ENCODE data around the gene ZNRD2.

ZNRD2 gene

GRCh38 chr11:65574811-65575567 is 4.7 kb downstream of the ZNRD2 start:
- no peak for FAIRE-seq

DNA sequence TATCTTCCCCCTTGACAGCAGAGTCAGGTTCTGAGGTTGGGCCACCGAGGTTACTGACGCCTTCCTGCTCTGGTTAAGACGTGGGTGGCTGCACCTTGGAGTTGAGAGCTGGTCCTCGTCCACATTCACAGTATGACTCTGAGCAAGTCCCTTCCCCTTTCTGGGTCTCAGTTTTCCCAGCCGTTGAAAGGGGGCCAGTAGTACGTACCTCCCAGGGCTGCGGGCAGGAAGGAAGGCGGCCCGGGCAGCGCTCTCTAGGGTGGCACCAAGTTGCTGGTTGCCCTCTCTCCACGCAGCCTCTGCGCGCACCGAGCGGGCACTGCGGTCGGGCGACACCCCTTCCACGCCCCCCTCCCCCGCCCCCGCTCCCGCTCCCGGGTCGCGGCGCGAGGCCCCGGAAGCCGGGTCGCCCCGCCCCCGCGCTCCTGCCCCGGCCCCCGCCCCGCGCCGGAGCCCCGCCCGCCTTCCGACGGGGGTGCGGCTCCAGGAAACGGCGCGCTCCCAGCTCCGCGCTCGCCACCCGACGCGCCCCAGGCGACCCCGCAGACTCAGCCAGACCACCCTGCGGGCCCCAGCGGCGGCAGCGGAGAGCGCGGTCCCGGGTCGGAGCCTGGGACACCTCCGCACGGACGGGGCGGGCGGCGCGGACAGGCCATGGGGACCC is 5.4 kb downstream of the ZNRD2 start, which contains the start of gene EHBP1L1:
Gene EHBP1L1, plus strand, starts transcription at position 486 of the 664 bp plus-strand sequence. CDS start 250 bp downstream, outside the sequence.
- no peak for FAIRE-seq

DNA sequence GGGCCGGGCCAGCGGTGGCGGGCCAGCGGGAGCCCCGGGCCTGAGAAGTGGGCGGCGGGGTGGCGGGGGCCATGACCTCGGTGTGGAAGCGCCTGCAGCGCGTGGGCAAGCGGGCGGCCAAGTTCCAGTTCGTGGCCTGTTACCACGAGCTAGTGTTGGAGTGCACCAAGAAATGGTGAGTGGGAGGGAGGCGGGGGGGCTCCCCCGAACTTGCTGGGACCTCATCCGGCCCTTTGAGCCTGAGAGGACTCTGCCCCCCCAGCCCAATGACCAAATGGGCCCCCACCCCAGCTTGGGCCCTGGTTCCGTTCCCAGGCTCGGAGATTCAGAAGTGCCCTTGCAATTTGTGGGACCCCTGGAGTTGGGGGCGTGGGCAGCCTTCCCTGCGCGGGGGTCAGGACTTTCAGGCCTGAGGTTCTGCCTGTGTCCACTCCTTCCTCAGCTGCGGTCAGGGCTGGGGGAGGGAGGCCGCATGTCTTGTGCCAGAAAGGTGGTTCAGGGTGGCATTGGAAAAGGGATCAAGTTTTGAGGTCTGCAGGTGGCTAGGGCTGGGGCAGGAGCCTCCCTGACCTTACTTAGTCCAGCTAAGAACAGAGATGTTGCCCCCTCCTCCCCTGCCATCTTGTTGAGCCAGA is 6.1 kb downstream of the ZNRD2 start:
- FAIRE-seq, result no peak

- FAIRE-seq, result no peak
Measured at GRCh38 chr11:65576867-65577755, 6.8 kb downstream of the ZNRD2 start.

DNA sequence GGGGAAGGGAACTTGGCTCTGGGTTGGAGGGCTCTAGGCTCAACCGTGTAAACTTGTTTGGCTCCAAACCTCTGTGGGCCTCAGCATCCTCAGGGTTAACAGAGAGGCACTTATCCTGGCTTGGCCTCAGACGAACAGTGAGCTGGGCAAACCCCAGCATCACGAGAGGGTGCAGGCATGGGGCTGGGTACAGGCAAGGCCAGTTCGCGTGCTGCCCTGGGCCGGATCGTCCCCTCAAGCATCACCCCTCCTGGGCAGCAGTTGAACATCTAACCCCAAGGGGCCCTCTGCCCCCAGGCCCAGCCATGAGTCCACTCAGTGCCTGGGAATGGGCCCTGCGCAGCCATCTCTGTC is 7.5 kb downstream of the ZNRD2 start:
- FAIRE-seq, result no peak

DNA sequence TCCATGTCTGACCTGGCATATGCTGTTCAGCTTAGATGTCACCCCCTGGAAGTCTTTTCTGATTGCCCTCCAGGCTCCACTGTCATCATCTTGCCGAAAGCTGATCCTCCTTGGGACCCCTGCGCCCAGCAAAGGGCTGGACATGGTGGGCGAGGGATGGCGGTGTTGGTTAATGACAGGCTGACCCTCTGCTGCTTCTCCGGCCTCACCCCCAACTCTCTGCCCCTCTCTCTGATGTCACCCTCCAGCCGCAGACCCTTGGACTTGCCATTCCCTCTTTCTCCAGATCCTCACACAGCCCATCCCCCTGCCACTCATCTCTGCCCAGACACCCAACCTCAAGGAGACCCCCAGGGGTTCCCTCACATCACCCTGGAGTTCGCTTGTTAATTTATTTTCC is 7.9 kb downstream of the ZNRD2 start:
- FAIRE-seq, result no peak

GRCh38 chr11:65578667-65579066 is 8.4 kb downstream of the ZNRD2 start:
- FAIRE-seq, result no peak

DNA sequence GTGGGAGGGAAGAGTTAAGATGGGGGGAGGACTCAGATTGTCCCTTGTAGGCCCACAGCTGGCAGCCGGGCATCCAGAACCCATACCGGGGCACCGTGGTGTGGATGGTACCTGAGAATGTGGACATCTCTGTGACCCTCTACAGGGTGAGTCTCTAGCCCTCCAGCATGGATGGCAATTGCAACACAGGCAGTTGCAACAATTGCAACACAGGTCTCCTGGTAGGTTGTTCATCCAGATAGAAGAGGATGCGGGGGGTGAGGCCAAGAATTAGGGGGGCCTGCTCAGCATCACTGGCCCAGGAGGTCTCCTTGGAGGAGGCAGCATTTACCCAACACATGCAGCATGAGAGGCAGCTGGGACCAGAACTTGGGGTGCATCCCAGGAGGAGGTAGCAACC is 9.0 kb downstream of the ZNRD2 start:
- FAIRE-seq, result no peak

DNA sequence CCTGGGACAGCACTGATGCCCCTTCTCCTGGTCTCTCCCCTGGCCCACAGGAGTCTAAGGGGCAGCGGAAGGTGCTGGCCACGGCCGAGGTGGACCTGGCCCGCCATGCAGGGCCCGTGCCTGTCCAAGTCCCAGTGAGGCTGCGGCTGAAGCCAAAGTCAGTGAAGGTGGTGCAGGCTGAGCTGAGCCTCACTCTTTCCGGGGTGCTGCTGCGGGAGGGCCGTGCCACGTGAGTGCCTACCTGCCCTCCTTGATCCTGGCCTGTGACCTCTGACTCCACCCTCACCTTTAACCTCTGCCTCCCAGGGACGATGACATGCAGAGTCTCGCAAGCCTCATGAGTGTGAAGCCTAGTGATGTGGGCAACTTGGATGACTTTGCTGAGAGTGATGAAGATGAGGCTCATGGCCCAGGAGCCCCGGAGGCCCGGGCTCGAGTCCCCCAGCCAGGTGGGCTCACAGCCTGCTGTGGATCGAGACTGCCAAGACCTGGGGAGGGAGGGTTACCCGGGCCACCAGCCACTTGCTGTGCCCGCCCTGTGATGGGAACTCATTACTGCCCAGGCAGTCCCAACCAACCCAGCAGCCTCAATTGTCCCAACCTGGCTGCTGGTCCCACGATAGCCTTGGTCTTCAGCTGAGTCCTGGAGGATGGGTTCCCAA is 9.9 kb downstream of the ZNRD2 start:
- FAIRE-seq, result no peak

DNA sequence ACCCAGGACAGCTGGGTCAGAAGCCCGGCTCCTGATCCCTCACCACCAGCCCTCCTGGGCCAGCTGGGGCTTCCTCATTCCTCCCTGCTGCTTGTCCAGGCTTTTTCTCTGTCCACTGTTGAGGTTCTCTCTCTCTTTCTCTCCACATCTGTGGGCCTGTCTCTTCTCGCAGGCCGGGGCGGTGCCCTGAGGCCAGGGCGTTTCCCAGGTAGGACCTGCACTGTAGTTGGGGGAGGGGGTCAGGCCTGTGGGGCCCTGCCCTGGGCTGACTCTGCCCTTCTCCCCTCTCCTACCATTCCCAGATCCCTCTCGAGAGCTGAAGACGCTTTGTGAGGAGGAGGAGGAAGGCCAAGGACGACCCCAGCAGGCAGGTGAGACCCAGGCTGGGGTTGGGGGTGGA is 10.5 kb downstream of the ZNRD2 start:
- no peak for FAIRE-seq

GRCh38 chr11:65581928-65582327 is 11.7 kb downstream of the ZNRD2 start:
- no peak for FAIRE-seq

DNA sequence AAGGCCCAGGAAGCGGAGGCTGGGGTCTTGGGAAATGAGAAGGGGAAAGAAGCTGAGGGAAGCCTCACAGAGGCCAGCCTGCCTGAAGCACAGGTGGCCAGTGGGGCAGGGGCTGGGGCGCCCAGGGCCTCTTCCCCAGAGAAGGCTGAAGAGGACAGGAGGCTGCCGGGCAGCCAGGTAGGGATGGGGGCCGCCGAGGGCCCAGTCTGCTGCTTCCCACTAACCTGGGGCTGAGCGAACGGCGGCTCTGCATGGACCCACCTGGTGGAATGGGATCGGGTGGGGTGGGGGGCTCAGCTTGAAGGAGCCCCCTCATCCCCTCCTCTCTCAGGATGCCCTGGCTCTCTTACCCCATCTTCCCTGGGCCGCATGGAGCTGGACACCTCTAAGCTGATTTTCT is 13.3 kb downstream of the ZNRD2 start:
- no peak for FAIRE-seq

- FAIRE-seq, result no peak
Measured at GRCh38 chr11:65584106-65584505, 13.8 kb downstream of the ZNRD2 start.

DNA sequence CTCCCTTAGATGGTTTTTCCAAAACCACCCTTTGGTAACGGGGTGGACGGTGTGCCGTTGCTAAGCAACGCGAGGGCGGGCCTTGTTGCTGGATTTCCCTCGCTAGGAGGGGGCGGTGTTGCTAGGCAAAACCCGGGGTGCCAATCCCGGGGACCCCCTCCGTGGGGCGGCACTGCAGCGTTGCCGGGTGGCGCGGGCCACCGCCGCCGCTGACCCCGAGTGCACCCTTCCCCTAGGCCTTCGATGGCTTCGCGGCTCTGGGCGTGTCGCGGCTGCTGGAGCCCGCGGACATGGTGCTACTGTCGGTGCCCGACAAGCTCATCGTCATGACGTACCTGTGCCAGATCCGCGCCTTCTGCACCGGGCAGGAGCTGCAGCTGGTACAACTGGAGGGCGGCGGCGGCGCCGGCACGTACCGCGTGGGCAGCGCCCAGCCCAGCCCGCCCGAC is 14.5 kb downstream of the ZNRD2 start:
- no peak for FAIRE-seq

GRCh38 chr11:65585396-65586246 is 15.3 kb downstream of the ZNRD2 start:
- no peak for FAIRE-seq

DNA sequence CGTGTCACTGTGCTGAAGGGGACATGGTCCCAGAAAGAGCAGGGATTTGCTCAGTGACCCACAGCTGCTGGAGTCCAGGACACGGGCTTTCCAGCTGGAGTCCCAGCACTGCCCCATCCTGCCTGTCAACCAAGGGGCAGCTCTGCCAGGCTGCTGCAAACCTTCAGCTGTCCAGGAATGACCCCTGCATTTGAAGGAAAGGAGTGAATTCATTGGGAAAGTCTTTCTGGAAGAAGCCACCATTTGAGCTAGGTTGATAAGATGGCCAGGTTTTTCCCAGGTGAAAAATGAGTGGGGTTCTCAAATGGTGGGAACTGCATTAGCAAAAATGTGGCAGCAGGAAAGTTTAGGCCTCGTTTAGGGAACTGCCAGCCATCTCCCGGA is 16.0 kb downstream of the ZNRD2 start:
- no peak for FAIRE-seq

GRCh38 chr11:65586676-65587075 is 16.4 kb downstream of the ZNRD2 start:
- FAIRE-seq, result peak; percentile 83

- FAIRE-seq, result no peak
Measured at GRCh38 chr11:65588199-65589054, 18.1 kb downstream of the ZNRD2 start.

DNA sequence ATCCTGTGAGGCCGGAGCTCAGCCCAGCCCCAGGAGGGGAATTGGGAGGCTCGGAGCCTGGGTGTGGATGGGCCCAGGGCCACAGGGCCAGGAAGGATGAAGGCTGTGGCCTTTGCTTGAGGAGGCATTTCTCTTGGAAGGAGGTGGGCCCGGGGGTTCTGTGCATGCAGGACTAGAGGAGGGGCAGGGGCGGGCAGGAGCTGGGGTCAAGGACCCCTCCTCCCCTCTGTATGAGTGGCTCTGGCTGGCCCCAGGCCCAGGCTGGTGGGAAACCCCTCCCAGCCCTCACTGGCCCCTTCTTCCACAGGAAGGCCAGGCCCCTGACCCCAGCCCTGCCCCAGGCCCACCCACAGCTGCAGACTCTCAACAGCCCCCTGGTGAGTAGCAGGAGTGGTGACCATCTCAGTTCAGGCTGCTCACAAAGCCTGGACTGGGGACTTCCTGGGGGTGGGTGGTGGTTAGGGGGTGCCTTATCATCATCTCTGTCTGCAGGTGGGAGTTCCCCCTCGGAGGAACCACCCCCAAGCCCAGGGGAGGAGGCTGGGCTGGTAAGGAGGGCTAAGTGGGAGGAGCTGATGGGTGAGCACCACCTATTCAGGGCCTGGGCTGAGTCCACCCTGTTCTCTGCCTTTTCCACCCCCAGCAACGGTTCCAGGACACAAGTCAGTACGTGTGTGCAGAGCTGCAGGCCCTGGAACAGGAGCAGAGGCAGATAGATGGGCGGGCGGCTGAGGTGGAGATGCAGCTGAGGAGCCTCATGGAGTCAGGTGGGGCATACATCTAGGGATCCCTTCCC is 19.4 kb downstream of the ZNRD2 start:
- FAIRE-seq, result no peak
